Fibroblast of upper back skin (primary cell): Measurements from ENCODE around the gene SIRT3.
"Not testable (repeated sequence)": the region's sequence is repeated elsewhere in the genome, so short reads cannot be mapped to it uniquely, and the experiment has no call there.

Experiments
- DNase-seq: peaks from one replicate; pipeline ENCODE4 v3.0.0-alpha.2; 2013

Gene SIRT3

DNA sequence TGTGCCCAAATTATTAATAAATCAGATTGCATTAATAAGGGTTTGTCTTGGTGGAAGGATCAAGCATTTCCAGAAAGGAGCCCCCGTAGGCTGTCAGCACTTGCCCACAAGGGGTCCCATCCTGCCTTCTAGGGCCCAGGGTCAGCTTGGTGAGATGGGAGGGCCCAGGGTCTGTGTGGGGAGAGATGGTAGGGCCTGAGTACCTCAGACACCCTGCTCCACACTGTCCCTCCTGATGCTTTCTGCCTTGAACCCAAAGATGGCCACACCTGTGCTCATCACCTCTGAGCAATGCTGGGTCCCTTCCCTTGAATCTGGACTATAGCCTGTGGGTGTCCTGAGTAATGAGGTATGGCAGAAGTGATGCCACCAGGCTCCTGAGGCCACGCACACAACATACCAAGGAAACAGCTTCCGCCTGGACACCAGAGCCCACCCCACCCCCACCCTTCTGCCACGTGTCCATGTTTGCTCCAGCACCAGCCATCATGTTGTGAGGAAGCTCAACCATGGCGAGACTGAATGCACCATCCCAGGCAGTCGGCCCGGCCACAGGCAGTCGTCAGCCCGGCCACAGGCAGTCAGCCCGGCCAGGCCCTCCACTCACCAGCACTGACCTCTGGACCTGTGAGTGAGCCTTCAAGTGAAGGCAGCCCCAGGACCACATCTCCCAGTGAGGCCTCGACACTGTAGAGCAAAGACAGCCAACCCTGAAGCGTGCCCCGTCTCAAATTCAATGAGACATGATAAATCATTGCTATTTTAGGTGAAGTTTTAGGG lies 35.7 kb downstream of the SIRT3 start:
- DNase-seq: no peak

DNA sequence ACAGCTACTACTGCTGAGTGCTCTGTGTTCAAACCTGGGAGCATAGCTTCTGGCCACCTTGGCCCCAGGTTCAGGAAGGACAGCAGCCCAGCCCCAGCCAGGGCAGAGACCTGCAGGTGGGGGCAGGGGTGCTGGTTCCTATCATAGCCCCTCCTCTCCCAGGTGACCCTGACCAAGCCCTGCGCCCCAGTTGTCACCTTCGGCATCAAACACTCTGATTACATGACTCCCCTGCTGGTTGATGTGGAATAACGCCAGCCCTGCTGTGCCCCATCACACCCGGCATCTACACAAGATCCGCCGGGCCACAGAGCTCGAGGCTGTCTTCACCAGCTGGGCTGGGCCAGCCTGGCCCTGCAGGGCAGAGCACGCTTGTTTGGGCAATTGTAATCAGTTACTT lies 36.4 kb downstream of the SIRT3 start:
- no peak for DNase-seq

DNA sequence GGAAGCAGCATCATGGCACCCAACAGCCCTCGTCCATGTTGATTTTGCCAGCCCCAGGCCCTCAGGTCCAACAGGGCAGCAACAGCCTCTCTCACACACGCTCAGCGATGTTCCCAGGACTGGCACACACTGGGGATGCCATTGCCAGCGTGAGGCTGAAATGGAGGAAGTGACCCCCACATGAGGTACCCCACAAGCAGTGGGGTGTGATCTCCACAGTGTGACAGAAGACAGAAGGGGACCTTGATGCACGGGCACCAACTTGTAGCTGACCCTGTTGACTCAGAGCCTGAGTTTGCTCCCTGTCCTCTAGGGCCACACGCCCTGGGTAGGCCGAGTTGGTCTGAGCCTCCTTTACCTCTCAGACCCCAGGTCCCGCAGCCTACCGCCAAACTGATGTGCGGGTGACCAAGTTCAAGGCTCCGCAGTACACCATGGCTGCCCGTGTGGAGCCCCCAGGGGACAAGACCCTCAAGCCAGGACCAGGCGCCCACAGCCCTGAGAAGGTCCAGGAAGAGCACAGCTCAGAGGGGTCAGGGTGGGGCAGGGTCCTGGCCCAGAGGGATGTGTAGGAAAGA lies 37.0 kb downstream of the SIRT3 start:
- no peak for DNase-seq

DNA sequence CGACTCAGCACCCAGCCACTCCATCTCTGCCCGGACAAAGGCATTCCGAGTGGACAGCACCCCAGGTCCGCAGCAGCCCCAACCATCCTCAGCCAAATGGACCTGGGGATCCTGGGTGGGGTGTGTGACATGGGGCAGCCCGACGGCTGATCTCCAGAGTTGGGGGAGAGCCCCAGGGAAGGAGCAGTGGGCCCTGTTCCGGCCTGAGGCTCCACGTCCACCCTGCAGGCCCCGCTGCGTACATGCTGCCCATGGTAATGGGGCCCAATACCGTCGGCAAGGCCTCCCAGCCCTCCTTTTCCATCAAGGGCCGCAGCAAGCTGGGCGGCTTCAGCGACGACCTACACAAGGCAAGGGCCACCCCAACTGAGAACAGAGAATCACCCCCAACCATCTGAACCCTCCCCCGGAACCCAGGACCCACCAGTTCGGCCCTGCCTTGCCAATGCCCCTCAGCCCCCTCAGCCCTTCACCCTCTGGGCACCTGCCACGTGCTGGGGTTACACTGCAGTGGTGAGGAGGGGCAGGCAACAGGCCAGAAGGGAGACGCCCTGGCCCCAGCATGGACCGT lies 37.8 kb downstream of the SIRT3 start:
- no peak for DNase-seq

DNA sequence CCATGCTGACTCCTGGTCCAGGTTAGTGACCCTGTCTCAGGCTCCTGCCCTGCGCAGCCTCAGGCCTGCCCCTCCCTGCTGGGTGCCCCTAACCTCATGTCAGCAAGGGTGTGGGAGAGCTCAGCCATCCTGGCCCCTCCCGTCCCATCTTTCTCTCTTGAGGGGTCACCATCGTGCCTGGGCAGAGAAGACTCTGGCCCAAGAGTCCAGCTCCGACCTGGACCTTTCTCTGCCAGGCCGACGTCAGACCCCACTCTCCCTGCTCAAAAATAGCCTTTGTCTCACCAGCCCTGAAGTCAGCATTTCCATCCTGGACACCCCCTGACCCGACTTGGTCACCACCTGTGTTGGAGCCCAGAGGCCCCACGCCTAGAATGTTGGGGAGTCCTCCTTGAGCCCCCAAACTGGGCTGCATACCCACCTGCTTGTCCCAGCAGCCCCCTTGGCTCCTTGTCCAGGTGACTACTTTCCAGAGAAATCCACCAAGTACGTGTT lies 38.4 kb downstream of the SIRT3 start:
- DNase-seq: no peak

DNA sequence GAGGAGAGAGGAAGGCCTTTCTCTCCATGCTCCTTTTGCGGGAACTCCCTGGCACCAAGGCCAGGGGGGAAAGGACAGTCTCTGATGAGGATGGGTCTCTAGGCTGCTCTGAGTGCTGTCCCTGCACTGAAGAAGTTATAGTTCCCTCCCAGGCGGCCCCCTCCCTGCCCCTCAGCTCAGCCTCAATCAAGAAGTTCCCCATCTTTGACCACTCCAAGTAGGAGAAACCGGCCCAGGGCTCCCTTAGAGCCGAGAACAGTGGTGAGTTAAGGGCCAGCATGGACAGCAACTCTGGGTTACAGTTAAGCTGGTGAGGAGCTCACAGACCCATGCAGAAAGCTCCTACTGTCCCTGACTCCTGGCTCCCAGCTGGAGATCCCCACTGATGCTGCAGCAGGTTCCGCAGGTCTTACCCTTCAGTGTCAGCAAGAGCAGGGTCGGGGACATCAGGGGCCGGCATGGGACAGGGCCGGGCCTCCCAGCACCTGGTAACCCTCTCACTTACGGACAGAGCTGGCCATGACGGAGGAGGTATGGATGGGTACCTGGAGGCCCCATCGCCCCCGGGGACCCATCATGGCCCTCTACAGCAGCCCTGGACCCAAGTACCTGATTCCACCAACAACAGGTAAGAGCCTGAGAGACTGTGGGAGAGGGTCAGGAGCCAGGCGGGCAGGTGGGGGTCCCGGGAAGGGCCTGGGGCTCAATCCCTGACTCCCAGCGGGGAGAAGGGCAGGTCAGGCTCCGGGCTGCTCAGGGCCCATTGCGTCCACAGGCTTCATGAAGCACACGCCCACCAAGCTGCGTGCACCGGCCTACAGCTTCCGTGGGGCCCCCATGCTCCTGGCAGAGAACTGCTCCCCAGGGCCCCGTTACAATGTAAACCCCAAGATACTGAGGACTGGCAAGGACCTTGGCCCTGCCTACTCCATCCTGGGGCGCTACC lies 39.1 kb downstream of the SIRT3 start:
- DNase-seq: no peak

DNA sequence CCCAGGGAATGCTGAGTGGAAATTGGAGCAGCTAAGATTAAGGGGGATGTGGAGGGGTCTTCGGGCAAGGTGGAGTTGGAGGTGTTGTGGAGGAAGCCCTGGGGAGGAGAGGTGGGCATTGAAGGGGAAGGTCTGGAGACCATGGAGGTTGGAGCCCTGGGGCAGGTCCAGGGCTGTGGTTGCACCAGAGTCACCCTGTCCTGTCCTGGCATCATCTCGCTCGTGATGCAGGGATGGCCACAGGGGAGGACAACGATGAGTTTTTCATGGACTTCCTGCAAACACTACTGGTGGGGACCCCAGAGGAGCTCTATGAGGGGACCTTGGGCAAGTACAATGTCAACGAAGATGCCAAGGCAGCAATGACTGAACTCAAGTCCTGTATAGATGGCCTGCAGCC lies 42.7 kb downstream of the SIRT3 start:
- not testable (repeated sequence) for DNase-seq

DNA sequence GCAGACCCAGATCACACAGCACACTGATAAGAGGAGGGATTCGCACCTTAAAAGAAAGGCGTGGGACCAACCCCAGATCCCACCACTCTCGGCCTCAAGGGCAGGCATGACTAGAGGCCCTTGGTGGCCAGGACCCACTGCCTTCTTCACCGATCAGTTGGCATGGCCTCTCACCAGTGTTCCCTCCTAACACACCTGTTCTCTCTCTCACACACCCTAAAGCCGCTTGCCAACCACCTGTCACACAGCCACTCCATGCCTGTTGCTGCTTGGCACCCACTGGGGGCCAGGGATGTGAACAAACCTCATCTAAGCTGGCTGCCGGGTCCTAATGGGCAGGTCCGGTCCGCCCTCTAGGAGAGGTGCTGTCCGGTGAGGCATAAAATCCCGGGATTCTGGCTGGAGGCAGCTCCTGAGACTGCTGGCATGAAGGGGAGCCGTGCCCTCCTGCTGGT lies 43.4 kb downstream of the SIRT3 start, which contains the start of gene SCGB1C1:
Gene SCGB1C1 (plus strand): TSS at position 405 of the 455 bp plus-strand sequence. CDS start 22 bp downstream, at position 427.
- not testable (repeated sequence) for DNase-seq

DNA sequence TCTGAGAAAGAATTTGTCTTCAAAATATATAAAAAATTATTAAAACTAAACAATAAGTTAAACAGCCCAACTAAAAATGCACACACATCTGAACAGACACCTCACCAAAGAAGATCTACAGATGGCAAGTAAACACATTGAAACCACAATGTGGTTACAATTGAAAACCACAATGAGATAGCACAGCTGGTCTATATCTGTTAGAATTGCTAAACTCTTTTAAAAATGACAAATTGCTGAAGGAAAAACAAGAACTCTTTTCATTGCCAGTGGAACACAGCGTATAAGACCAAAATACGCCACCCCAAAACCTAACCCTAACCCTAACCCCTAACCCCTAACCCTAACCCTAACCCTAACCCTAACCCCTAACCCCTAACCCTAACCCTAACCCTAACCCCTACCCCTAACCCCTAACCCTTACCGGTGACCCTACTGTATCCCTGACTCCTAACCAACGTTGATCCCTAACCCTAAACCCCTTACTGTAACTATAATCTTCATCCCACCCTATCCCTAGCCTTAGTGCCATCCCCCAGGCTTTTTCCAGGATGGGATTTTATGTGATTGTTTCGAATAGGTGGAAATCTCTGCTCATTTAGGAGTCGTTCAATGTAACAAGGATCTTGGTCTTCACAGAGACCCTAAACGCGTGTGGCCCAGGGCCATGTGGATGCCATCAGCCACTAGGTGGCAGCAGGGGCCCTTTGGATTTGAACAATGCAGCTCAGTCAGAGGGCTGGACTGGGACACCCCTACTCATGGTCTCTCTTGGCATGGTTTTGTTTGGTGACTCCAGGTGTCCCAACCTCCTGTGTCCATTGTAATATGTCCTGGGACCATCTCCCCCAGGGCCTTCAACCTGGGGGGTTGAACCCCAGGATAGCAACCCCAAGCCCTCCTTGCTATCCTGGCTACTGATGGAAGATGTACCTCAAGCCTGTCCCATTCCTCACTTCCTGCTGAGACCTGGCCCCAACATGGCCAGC lies 44.4 kb downstream of the SIRT3 start:
- DNase-seq: not testable (repeated sequence)

DNA sequence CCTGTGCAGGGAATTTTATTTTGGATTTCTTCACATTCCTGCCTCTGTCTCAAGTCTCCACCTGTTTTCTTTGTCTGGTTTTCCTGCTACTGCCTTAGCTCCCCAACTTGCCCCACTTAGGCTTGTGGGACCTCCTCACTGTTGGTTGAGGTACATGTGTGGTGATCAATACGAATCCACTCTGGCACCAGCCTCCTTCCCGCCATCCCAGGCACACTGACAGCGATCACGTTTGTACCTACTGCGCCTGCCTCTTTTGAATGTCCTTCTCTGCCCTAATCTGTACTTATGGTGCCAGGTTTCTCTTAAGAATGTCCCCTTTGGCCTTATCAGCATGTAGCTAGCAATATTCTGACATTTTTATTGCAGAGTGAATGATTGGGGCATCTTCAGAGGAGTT lies 45.6 kb downstream of the SIRT3 start:
- DNase-seq: not testable (repeated sequence)

DNA sequence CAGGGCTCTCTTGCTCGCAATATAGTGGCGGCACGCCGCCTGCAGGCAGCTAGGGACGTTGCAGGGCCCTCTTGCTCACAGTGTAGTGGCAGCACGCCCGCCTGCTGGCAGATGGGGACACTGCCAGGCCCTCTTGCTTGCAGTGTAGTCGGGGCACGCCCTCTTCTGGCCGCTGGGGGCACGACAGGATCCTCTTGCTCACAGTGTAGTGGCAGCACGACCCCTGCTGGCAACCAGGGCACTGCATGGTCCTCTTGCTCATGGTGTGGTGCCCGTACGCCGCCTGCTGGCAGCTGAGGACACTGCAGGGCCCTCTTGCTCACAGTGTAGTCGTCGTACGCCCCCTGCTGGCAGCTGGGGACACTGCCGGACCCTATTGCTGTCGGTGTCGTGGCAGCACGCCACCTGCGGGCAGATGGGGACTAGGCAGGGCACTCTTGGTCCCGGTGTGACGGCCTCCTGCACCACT lies 46.3 kb downstream of the SIRT3 start:
- DNase-seq: not testable (repeated sequence)

DNA sequence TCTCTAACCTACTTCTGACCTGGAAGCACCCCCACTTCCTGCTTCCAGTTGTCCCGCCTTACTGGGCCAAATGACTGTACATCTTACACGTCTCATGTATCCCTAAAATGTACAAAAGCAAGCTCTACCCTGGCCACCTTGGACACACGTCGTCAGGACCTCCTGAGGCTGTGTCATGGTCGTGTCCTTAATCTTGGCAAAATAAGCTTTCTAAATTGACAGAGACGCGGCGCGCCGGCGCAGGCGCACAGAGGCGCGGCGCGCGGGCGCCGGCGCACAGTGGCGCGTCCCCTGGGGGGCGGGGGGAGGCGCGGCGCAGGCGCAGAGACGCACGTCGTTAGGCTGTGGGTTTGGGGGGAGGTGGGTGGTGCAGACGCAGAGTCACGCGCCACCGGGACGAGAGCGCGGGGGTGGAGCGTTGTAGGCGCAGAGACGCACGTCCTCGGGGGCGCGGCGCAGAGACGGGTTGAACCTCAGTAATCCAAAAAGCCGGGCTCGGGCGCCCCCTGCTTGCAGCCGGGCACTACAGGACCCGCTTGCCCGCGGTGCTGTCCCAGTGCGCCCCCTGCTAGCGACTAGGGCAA lies 46.9 kb downstream of the SIRT3 start:
- not testable (repeated sequence) for DNase-seq

DNA sequence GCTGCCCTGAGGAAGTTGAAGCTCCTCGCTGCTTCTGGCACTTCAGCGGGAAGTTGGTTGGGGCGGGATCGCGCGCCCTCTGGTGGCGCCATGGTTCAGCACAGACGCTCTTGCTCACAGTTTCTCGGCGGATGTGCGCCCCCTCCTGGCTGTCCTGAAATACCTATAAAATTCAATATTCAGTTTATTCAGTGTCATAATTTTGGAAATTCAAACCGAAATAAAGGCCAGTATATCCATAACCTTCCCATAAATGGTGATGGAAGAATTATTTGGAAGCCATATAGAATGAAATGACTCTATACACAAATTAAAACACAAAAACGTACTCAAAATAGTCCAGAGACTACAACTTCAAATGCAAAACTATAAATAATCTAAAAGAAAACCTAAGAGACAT lies 55.9 kb downstream of the SIRT3 start:
- DNase-seq: not testable (repeated sequence)
